ENCODE data around the gene MREG.

DNA sequence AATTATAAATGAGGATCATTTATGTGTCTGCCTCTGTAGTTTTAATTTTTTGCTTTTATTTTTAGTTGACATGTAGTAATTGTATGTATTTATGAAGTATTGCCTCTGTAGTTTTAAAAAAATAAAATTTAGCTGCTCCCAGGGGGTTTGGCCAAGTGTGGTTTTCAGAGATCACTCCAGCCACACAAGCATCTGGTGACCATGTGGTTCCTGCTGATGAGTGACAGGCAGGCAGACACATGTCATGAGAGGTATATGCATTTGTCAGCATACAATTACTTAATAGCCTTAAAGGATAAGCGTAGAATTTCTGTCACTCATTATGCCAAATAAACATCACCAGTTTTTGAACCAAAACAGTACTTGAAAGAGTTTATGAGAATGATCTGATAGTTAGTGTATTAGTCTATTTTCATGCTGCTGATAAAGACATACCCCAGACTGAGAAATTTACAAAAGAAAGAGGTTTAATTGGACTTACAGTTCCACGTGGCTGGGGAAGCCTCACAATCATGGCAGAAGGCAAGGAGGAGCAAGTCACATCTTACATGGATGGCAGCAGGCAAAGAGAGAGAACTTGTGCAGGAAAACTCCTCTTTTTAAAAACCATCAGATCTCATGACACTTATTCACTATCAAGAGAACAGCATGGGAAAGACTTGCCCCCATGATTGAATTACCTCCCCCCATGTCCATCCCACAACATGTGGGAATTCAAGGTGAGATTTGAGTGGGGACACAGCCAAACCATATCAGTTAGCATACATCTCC is 29.6 kb downstream of the MREG start:
- TF ChIP-seq CTCF (IDR thresholded peaks at IDR 0.05; ENCODE audit: low read depth, low read length, poor library complexity, severe bottlenecking) (no peak), EZH2phosphoT487 (IDR thresholded peaks at IDR 0.05; ENCODE audit: borderline replicate concordance, low read length) (no peak)
